ENCODE measurements around the gene TTN. TPM values are rescaled to one million over a fixed set of nuclear protein-coding genes. Genes with fewer than 3 reads are reported as not detected.

TTN gene
- total and polyA plus RNA-seq, 2 experiments from 2014 or later: 12.5 to 15.7 TPM

GRCh38 chr2:178627401-178627800 lies 179.8 kb downstream of the TTN start:
- Mint-ChIP-seq H3K27ac (no peak overlapping the region), H3K36me3 (ENCODE audit: low read depth) (no peaks in the 10 kb centered on the region), H3K4me3 (no peak overlapping the region), H3K27me3 (ENCODE audit: insufficient read depth, low read depth, poor library complexity) (no peaks in the 10 kb centered on the region), H3K4me1 (peaks cover 19% of the 10 kb centered on the region), H3K9me3 (no peaks in the 10 kb centered on the region)
- Histone ChIP-seq H3K27ac (ENCODE audit: low read depth) (no peak overlapping the region), H3K4me2 (no peak overlapping the region), H2AFZ (no peak overlapping the region), H3K4me1 (ENCODE audit: insufficient read depth) (peaks cover 8% of the 10 kb centered on the region), H3F3A (replicated peaks; ENCODE audit: low read depth) (no peaks in the 10 kb centered on the region), H4K20me1 (replicated peaks; ENCODE audit: insufficient read depth) (no peaks in the 10 kb centered on the region), H3K9me2 (ENCODE audit: insufficient read depth) (no peaks in the 10 kb centered on the region), H3K36me3 (ENCODE audit: insufficient read depth) (no peaks in the 10 kb centered on the region), H3K27me3 (ENCODE audit: insufficient read depth) (no peaks in the 10 kb centered on the region), H3K4me3 (no peak overlapping the region), H3K79me2 (replicated peaks; ENCODE audit: insufficient read depth) (no peaks in the 10 kb centered on the region)
- DNase-seq (ENCODE audit: low spot score): peak; percentile 28
- no peak for ATAC-seq
- TF ChIP-seq ZNF462 (CRISPR knock-in tag; IDR thresholded peaks at IDR 0.05) (no peak), NANOG (IDR thresholded peaks at IDR 0.05; ENCODE audit: borderline replicate concordance) (no peak), EZH2phosphoT487 (IDR thresholded peaks at IDR 0.05; ENCODE audit: unreplicated experiment) (no peak), ZNF114 (CRISPR knock-in tag; IDR thresholded peaks at IDR 0.05) (no peak), POLR2AphosphoS5 (IDR thresholded peaks at IDR 0.05; ENCODE audit: low read depth) (no peak), STAT1 (IDR thresholded peaks at IDR 0.05; ENCODE audit: unreplicated experiment) (no peak), ZNF331 (CRISPR knock-in tag; IDR thresholded peaks at IDR 0.05; ENCODE audit: low read depth) (no peak)

GRCh38 chr2:178615969-178616368 lies 191.3 kb downstream of the TTN start:
- Histone ChIP-seq H3K79me2 (replicated peaks; ENCODE audit: insufficient read depth) (no peaks in the 10 kb centered on the region), H3K4me2 (no peak overlapping the region), H3K27ac (ENCODE audit: low read depth) (no peak overlapping the region), H3K27me3 (ENCODE audit: insufficient read depth) (no peaks in the 10 kb centered on the region), H4K20me1 (replicated peaks; ENCODE audit: insufficient read depth) (no peaks in the 10 kb centered on the region), H3K9me2 (ENCODE audit: insufficient read depth) (peaks cover 3% of the 10 kb centered on the region; the same call in 1 of the 2 replicates), H3K4me3 (no peak overlapping the region), H3F3A (replicated peaks; ENCODE audit: low read depth) (no peaks in the 10 kb centered on the region), H3K4me1 (ENCODE audit: insufficient read depth) (no peaks in the 10 kb centered on the region), H2AFZ (no peak overlapping the region), H3K36me3 (ENCODE audit: insufficient read depth) (peaks cover 17% of the 10 kb centered on the region; the same call in 1 of the 2 replicates)
- no peaks in the 10 kb centered on the region for H3K4me1 Mint-ChIP-seq
- no peaks in the 10 kb centered on the region for H3K36me3 Mint-ChIP-seq (ENCODE audit: low read depth)
- no peak for ATAC-seq
- H3K4me3 Mint-ChIP-seq: no peak overlapping the region
- H3K9me3 Mint-ChIP-seq: no peaks in the 10 kb centered on the region
- H3K27me3 Mint-ChIP-seq (ENCODE audit: insufficient read depth, low read depth, poor library complexity): no peaks in the 10 kb centered on the region
- no peak overlapping the region for H3K27ac Mint-ChIP-seq
- DNase-seq (ENCODE audit: low spot score): no peak
- TF ChIP-seq NANOG (IDR thresholded peaks at IDR 0.05; ENCODE audit: borderline replicate concordance): no peak
- no peak for TF ChIP-seq CREB1 (CRISPR knock-in tag; IDR thresholded peaks at IDR 0.05; ENCODE audit: low read depth)
- TF ChIP-seq ZNF114 (CRISPR knock-in tag; IDR thresholded peaks at IDR 0.05): no peak
- no peak for TF ChIP-seq JUNB (IDR thresholded peaks at IDR 0.05; ENCODE audit: unreplicated experiment)
